Epithelial cell of prostate (primary cell): ENCODE measurements around the gene ZBTB38.

Source experiments
- DNase-seq: peaks from one replicate; pipeline ENCODE4 v3.0.0-alpha.2; 2011; ENCODE audit warnings: low read depth, low spot score
- H3K27ac ChIP-seq: fragments of 450-650 bp; 2 replicates; pipeline ENCODE4 v1.5.1; 2017; ENCODE audit warnings: mild to moderate bottlenecking

ZBTB38 gene

GRCh38 chr3:141368062-141368924, at the start of gene ZBTB38:
ZBTB38 (plus strand) TSS chr3:141368504; CDS start chr3:141442389, 73,885 bp downstream.
- H3K27ac ChIP-seq: peak within 1 kb of the TSS; percentile 100
- peak; percentile 41 for DNase-seq

- no peak for DNase-seq
- no peak overlapping the region for H3K27ac ChIP-seq
Observed at GRCh38 chr3:141320399-141321108, 47.8 kb upstream of the ZBTB38 start.

GRCh38 chr3:141321109-141321497, 47.2 kb upstream of the ZBTB38 start:
- H3K27ac ChIP-seq: no peak overlapping the region
- no peak for DNase-seq

- no peak for DNase-seq
Observed at GRCh38 chr3:141323936-141324704, 44.2 kb upstream of the ZBTB38 start.

GRCh38 chr3:141326123-141326522, 42.2 kb upstream of the ZBTB38 start:
- DNase-seq: no peak
- no peak overlapping the region for H3K27ac ChIP-seq

More at GRCh38 chr3:141323936-141324704, 44.2 kb upstream of the ZBTB38 start:
- no peak overlapping the region for H3K27ac ChIP-seq

GRCh38 chr3:141326626-141327025, 41.7 kb upstream of the ZBTB38 start:
- H3K27ac ChIP-seq: no peak overlapping the region

GRCh38 chr3:141328286-141329166, 39.8 kb upstream of the ZBTB38 start:
- DNase-seq: no peak

More at GRCh38 chr3:141326626-141327025, 41.7 kb upstream of the ZBTB38 start:
- no peak for DNase-seq

GRCh38 chr3:141330235-141330634, 38.1 kb upstream of the ZBTB38 start:
- no peak overlapping the region for H3K27ac ChIP-seq
- no peak for DNase-seq

More at GRCh38 chr3:141328286-141329166, 39.8 kb upstream of the ZBTB38 start:
- no peak overlapping the region for H3K27ac ChIP-seq

GRCh38 chr3:141330718-141331376, 37.5 kb upstream of the ZBTB38 start:
- no peak for DNase-seq
- H3K27ac ChIP-seq: peak overlapping the region; percentile 67

- peak overlapping the region; percentile 67 for H3K27ac ChIP-seq
- peak; percentile 86 for DNase-seq
Observed at GRCh38 chr3:141331377-141332318, 36.7 kb upstream of the ZBTB38 start.

- peak overlapping the region; percentile 67 for H3K27ac ChIP-seq
- DNase-seq: no peak
Observed at GRCh38 chr3:141332416-141332815, 35.9 kb upstream of the ZBTB38 start.

GRCh38 chr3:141333836-141334626, 34.3 kb upstream of the ZBTB38 start:
- DNase-seq: no peak
- H3K27ac ChIP-seq: no peak overlapping the region

GRCh38 chr3:141334627-141335250, 33.6 kb upstream of the ZBTB38 start:
- no peak overlapping the region for H3K27ac ChIP-seq
- DNase-seq: no peak

- peak; percentile 8 for DNase-seq
- peak overlapping the region; percentile 87 for H3K27ac ChIP-seq
Observed at GRCh38 chr3:141335531-141336061, 32.7 kb upstream of the ZBTB38 start.

GRCh38 chr3:141336672-141337522, 31.4 kb upstream of the ZBTB38 start:
- DNase-seq: peak; percentile 83

GRCh38 chr3:141337523-141337854, 30.8 kb upstream of the ZBTB38 start:
- no peak for DNase-seq
- peak overlapping the region; percentile 87 for H3K27ac ChIP-seq

More at GRCh38 chr3:141336672-141337522, 31.4 kb upstream of the ZBTB38 start:
- H3K27ac ChIP-seq: peak overlapping the region; percentile 87
